Left ventricle myocardium superior (tissue), 1 donor: Measurements from ENCODE around the gene TBCB. TPM values are rescaled to one million over a fixed set of nuclear protein-coding genes. Genes with fewer than 3 reads are reported as not detected.
"Not testable (repeated sequence)": the region's sequence is repeated elsewhere in the genome, so short reads cannot be mapped to it uniquely, and the experiment has no call there.

Experiments used
- ATAC-seq: fragments of 200-7000 bp; cut with Tn5 transposase; one replicate; pipeline ENCODE4 v1.9.1; 2020; ENCODE audit warnings: mild to moderate bottlenecking, moderate library complexity
- DNase-seq: peaks from one replicate; pipeline ENCODE4 v3.0.0-alpha.2; 2020
- intact Hi-C: fragments of 100-400 bp; cut with micrococcal nuclease; formaldehyde crosslinking; loops from one replicate; pipeline ENCODE4 v1.11.0; 2022
- total RNA-seq: library from RNA; stranded (reverse); fragmentation: NEBNext Ultra II Directional; extraction: Animal tissue kit (Norgen Biotek cat#: 25700); gene quantifications from one replicate; pipeline ENCODE4 v1.2.1, GENCODE V29; 2021
- donor health status: DM: no; HTN: yes; CAD: no; lungs with severe emphysema.

TBCB gene
- total RNA-seq, 1 donor from 2014 or later, result 93.7 TPM

- ATAC-seq (no peak), DNase-seq (no peak)
- intact Hi-C loops, result no loop called here
Observed at GRCh38 chr19:36121486-36122124, 6.3 kb downstream of the TBCB start.

GRCh38 chr19:36125557-36125956 lies 10.3 kb downstream of the TBCB start:
- intact Hi-C loops, result loop anchor here (5.0 kb wide), 1 partner anchor 47 kb away; no protein-coding TSS in a partner anchor
- ATAC-seq, result no peak

GRCh38 chr19:36128392-36128736 lies 13.1 kb downstream of the TBCB start:
- intact Hi-C loops, result loop anchor here (5.0 kb wide), 1 partner anchor 44 kb away; no protein-coding TSS in a partner anchor
- DNase-seq (no peak), ATAC-seq (peak; percentile 33)

More at GRCh38 chr19:36125557-36125956, 10.3 kb downstream of the TBCB start:
- no peak for DNase-seq

GRCh38 chr19:36131221-36131620 lies 16.0 kb downstream of the TBCB start:
- intact Hi-C loops, ATAC-seq: not testable (repeated sequence)
- peak; percentile 61 for DNase-seq

GRCh38 chr19:36134867-36135266 lies 19.6 kb downstream of the TBCB start:
- intact Hi-C loops, DNase-seq, ATAC-seq: not testable (repeated sequence)

- intact Hi-C loops, result no loop called here
- peak; percentile 58 for DNase-seq
- ATAC-seq, result peak; percentile 24
Observed at GRCh38 chr19:36136964-36137686, 21.9 kb downstream of the TBCB start.

GRCh38 chr19:36139120-36139472 lies 23.8 kb downstream of the TBCB start:
- intact Hi-C loops, result no loop called here
- ATAC-seq, result no peak
- no peak for DNase-seq

GRCh38 chr19:36139473-36140303 lies 24.4 kb downstream of the TBCB start, which contains the start of gene CAPNS1:
Gene CAPNS1 (plus strand): TSS chr19:36140066. CDS start chr19:36141012, 946 bp downstream.
- peak; percentile 91 for ATAC-seq
- intact Hi-C loops, result no loop called here
- DNase-seq, result peak; percentile 99

GRCh38 chr19:36140304-36141038 lies 25.2 kb downstream of the TBCB start:
- DNase-seq, result peak; percentile 53
- intact Hi-C loops, result no loop called here
- peak; percentile 26 for ATAC-seq

- DNase-seq, result peak; percentile 92
Observed at GRCh38 chr19:36141039-36141927, 26.0 kb downstream of the TBCB start.

GRCh38 chr19:36142046-36142445 lies 26.8 kb downstream of the TBCB start:
- no peak for DNase-seq
- intact Hi-C loops, result no loop called here
- no peak for ATAC-seq

More at GRCh38 chr19:36141039-36141927, 26.0 kb downstream of the TBCB start:
- intact Hi-C loops, result no loop called here
- peak; percentile 78 for ATAC-seq

- no peak for ATAC-seq
- no peak for DNase-seq
- intact Hi-C loops, result no loop called here
Observed at GRCh38 chr19:36142496-36142895, 27.2 kb downstream of the TBCB start.

GRCh38 chr19:36144624-36145023 lies 29.4 kb downstream of the TBCB start:
- no peak for ATAC-seq
- no peak for DNase-seq
- intact Hi-C loops, result no loop called here

- DNase-seq, result peak; percentile 53
- intact Hi-C loops, result no loop called here
- peak; percentile 9 for ATAC-seq
Observed at GRCh38 chr19:36149673-36150406, 34.6 kb downstream of the TBCB start.

- ATAC-seq, result peak; percentile 0
- DNase-seq, result no peak
- intact Hi-C loops, result no loop called here
Observed at GRCh38 chr19:36150586-36150985, 35.3 kb downstream of the TBCB start.

GRCh38 chr19:36151144-36152018 lies 36.1 kb downstream of the TBCB start:
- intact Hi-C loops, result no loop called here
- ATAC-seq, result peak; percentile 67
- DNase-seq, result peak; percentile 78

- DNase-seq (no peak), ATAC-seq (no peak)
- intact Hi-C loops, result no loop called here
Observed at GRCh38 chr19:36152019-36152351, 36.7 kb downstream of the TBCB start.
